HG03280 (cell line): ENCODE data around the gene IL12RB2.

Source experiments
- ATAC-seq: cut with Tn5 transposase; IDR thresholded peaks from one replicate; pipeline ENCODE4 v1.9.1; 2021; ENCODE audit warnings: mild to moderate bottlenecking, moderate library complexity; ENCODE audit not compliant: unreplicated experiment

The IL12RB2 gene

GRCh38 chr1:67346982-67347381, 39.3 kb downstream of the IL12RB2 start:
- no peak for ATAC-seq

- ATAC-seq, result no peak
Observed at GRCh38 chr1:67347688-67348472, 40.2 kb downstream of the IL12RB2 start.

GRCh38 chr1:67348586-67349252, 41.0 kb downstream of the IL12RB2 start:
- ATAC-seq, result no peak

- peak; percentile 64 for ATAC-seq
Observed at GRCh38 chr1:67350783-67351182, 43.1 kb downstream of the IL12RB2 start.

GRCh38 chr1:67352211-67352610, 44.5 kb downstream of the IL12RB2 start:
- ATAC-seq, result no peak

GRCh38 chr1:67355745-67356424, 48.2 kb downstream of the IL12RB2 start:
- ATAC-seq, result no peak

- ATAC-seq, result no peak
Observed at GRCh38 chr1:67359592-67359991, 51.9 kb downstream of the IL12RB2 start.

- no peak for ATAC-seq
Observed at GRCh38 chr1:67361641-67362040, 54.0 kb downstream of the IL12RB2 start.

GRCh38 chr1:67367370-67368045, 59.8 kb downstream of the IL12RB2 start:
- no peak for ATAC-seq

GRCh38 chr1:67368046-67368514, 60.4 kb downstream of the IL12RB2 start:
- no peak for ATAC-seq

- ATAC-seq, result no peak
Observed at GRCh38 chr1:67371043-67371442, 63.4 kb downstream of the IL12RB2 start.

GRCh38 chr1:67371681-67372080, 64.0 kb downstream of the IL12RB2 start:
- no peak for ATAC-seq

- ATAC-seq, result no peak
Observed at GRCh38 chr1:67372136-67372535, 64.5 kb downstream of the IL12RB2 start.

- ATAC-seq, result no peak
Observed at GRCh38 chr1:67372898-67373297, 65.2 kb downstream of the IL12RB2 start.

GRCh38 chr1:67376381-67376780, 68.7 kb downstream of the IL12RB2 start:
- no peak for ATAC-seq

- ATAC-seq, result no peak
Observed at GRCh38 chr1:67377253-67377652, 69.6 kb downstream of the IL12RB2 start.

GRCh38 chr1:67381154-67381553, 73.5 kb downstream of the IL12RB2 start:
- no peak for ATAC-seq

- ATAC-seq, result no peak
Observed at GRCh38 chr1:67382292-67382691, 74.6 kb downstream of the IL12RB2 start.

GRCh38 chr1:67383999-67384638, 76.4 kb downstream of the IL12RB2 start:
- no peak for ATAC-seq

- ATAC-seq, result no peak
Observed at GRCh38 chr1:67390041-67390887, 82.6 kb downstream of the IL12RB2 start.
